Activated B cell treated with CpG ODN at 0.5 μM for 24 hours (primary cell): ENCODE results near the gene CNTFR. TPM values are rescaled to one million over a fixed set of nuclear protein-coding genes. Genes with fewer than 3 reads are reported as not detected.

Experiments
- ATAC-seq: fragments of 200-7000 bp; cut with Tn5 transposase; one replicate; pipeline ENCODE4 v1.10.0; 2021; ENCODE audit warnings: low read depth, mild to moderate bottlenecking, moderate library complexity
- CTCF ChIA-PET: fragments of 350-600 bp; sonication (Branson Sonifier 250); formaldehyde crosslinking; loops from one replicate; lab custom pipeline; 2021; ENCODE audit warnings: antibody characterized with exemption; lab: Charles Lee
- POLR2A ChIA-PET: fragments of 350-600 bp; sonication (Branson Sonifier 250); formaldehyde crosslinking; loops from one replicate; lab custom pipeline; 2021; ENCODE audit warnings: antibody characterized with exemption; lab: Charles Lee
- DNase-seq: peaks from one replicate; pipeline ENCODE4 v3.0.0; 2022
- H3K27ac Mint-ChIP-seq: one replicate; pipeline ENCODE4 v1.8.0; 2020; ENCODE audit warnings: mixed read lengths
- H3K27me3 Mint-ChIP-seq: one replicate; pipeline ENCODE4 v1.8.0; 2021; ENCODE audit warnings: mixed read lengths
- H3K36me3 Mint-ChIP-seq: one replicate; pipeline ENCODE4 v1.8.0; 2021; ENCODE audit warnings: low read depth, mixed read lengths
- H3K4me1 Mint-ChIP-seq: one replicate; pipeline ENCODE4 v1.8.0; 2021; ENCODE audit warnings: mixed read lengths
- H3K4me3 Mint-ChIP-seq: one replicate; pipeline ENCODE4 v1.8.0; 2020; ENCODE audit warnings: mild to moderate bottlenecking, mixed read lengths
- H3K9me3 Mint-ChIP-seq: one replicate; pipeline ENCODE4 v1.8.0; 2020; ENCODE audit warnings: mixed read lengths
- intact Hi-C: fragments of 100-400 bp; cut with micrococcal nuclease; formaldehyde crosslinking; loops from one replicate; pipeline ENCODE4 v1.15.1; 2024
- total RNA-seq: library from RNA; stranded (reverse); gene quantifications from 2 replicates; pipeline ENCODE4 v1.2.3, GENCODE V29; 2022
- TF ChIP-seq, protein P1 (sequence below): fragments of 200-600 bp; IDR thresholded peaks from one replicate; pipeline ENCODE4 v1.8.0; 2022; ENCODE audit warnings: antibody characterized with exemption, mild to moderate bottlenecking

CNTFR gene
- total RNA-seq, 1 donor from 2014 or later: not detected

DNA sequence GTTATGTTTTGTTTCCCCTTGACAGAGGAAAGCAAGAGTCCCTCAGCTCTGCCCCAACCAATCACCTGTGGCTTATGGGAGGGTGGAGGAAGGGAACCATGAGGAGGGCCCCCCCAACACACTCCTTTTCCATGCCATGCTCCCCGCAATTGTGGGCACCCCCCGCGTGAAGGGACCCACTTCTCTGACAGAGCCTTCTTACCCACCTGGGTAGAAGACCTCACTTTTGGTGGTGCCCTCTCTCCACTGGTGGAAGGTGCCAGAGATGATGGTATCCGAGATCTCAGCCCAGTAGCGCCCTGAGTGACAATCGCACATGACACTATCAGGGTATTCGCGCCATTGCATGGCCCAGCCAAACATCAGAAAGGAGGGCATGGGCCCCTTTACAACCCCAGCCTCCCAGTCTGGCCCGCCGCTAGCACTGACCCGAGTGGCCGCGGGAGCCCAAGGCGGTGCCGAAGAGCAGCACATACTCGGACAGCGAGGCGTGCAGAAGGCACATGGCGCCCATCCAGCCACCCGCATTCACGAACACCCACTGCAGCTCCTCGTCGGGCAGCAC lies 47.3 kb upstream of the CNTFR start:
- H3K9me3 Mint-ChIP-seq: no peaks in the 10 kb centered on the region
- ChIA-PET POLR2A (interaction anchor here (0.7 to 5.5 kb wide), 10 partner anchors 8 to 260 kb away, joined by 3 to 44 read pairs (median 6); partner anchors contain the start of genes DCTN3, FAM219A, GALT and MYORG), CTCF (interaction anchor here (1.0 to 5.2 kb wide), 4 partner anchors 10 to 233 kb away, joined by 3 to 62 read pairs (median 14); partner anchors contain the start of genes GALT and RPP25L)
- H3K27me3 Mint-ChIP-seq: no peaks in the 10 kb centered on the region
- peak; percentile 3 for ATAC-seq
- H3K36me3 Mint-ChIP-seq: peaks cover 2% of the 10 kb centered on the region
- peaks cover 29% of the 10 kb centered on the region for H3K4me1 Mint-ChIP-seq
- peak overlapping the region; percentile 87 for H3K4me3 Mint-ChIP-seq
- TF ChIP-seq, protein P1, sequence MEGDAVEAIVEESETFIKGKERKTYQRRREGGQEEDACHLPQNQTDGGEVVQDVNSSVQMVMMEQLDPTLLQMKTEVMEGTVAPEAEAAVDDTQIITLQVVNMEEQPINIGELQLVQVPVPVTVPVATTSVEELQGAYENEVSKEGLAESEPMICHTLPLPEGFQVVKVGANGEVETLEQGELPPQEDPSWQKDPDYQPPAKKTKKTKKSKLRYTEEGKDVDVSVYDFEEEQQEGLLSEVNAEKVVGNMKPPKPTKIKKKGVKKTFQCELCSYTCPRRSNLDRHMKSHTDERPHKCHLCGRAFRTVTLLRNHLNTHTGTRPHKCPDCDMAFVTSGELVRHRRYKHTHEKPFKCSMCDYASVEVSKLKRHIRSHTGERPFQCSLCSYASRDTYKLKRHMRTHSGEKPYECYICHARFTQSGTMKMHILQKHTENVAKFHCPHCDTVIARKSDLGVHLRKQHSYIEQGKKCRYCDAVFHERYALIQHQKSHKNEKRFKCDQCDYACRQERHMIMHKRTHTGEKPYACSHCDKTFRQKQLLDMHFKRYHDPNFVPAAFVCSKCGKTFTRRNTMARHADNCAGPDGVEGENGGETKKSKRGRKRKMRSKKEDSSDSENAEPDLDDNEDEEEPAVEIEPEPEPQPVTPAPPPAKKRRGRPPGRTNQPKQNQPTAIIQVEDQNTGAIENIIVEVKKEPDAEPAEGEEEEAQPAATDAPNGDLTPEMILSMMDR: no peak
- no peak for DNase-seq
- peak overlapping the region; percentile 47 for H3K27ac Mint-ChIP-seq
- intact Hi-C loops: loop anchor here (1.0 to 10.0 kb wide), 5 partner anchors 9 to 348 kb away; partner anchors contain the start of genes DNAJB5, GALT, KIF24 and NUDT2

DNA sequence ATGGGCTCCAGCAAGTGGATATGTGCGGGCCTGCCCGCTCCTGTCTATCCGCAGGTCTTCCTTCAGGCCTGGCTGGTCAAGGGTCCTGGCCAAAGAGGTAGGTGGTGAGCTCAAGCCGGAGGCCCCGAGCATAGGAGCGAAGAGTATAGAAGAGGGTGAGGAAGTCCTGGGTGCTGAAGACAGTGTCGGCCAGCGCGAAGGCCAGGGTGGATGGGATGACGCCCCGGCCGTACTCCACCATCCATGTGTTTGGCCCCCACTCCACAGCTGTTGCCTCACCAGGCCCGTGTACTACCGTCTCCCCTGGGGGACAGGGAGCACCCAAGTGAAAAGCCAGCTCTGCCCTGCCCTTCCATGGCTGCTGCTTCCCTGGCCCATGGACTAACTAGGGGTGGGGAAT lies 46.0 kb upstream of the CNTFR start:
- Mint-ChIP-seq H3K36me3 (peaks cover 2% of the 10 kb centered on the region), H3K27me3 (peaks cover 3% of the 10 kb centered on the region), H3K4me3 (peak overlapping the region; percentile 48), H3K27ac (no peak overlapping the region), H3K4me1 (peaks cover 29% of the 10 kb centered on the region), H3K9me3 (no peaks in the 10 kb centered on the region)
- TF ChIP-seq, protein P1: no peak
- CTCF ChIA-PET: interaction anchor here (1.2 to 5.2 kb wide), 6 partner anchors 7 to 32 kb away, joined by 3 to 62 read pairs (median 16); partner anchors contain the start of genes DCTN3, GALT and RPP25L
- POLR2A ChIA-PET: interaction anchor here (0.6 to 5.5 kb wide), 3 partner anchors 15 to 253 kb away, joined by 4 to 44 read pairs (median 5); partner anchors contain the start of genes DCTN3 and RPP25L
- ATAC-seq (no peak), DNase-seq (no peak)
- intact Hi-C loops: loop anchor here (2.0 to 10.0 kb wide), 3 partner anchors 67 to 349 kb away; partner anchors contain the start of genes DNAJB5, KIF24 and NUDT2

DNA sequence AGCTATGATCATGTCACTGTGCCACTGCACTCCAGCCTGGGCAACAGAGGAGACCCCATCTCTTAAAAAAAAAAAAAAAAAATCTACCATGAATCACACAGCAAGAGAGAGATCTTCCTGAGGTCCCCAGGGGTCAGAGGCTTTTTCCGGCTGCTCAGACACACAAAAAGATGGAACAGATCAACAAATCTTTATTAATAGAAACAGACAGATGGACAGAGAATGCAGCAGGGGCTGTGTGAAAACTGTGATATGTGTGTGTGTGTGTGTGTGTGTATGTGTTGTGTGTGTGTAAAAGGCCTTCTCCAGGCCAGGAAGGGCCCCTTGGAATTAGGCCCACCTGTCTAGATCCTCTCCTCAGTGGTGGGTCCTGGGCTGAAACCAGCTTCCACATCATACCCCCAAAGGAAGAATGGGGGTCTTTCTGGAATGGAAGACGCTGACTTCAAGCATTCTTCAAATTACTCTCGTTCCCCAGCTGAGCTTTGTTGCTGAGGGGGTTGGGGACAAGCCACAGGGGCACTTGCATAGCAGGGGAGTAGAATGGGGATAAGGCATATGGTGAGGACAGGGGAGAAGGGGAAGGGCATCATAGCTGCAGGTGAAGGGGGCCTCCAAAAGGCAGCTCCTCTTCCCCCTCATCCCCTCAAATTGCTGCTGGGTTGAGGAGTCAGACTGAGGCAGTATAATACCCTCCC lies 45.2 kb upstream of the CNTFR start:
- Mint-ChIP-seq H3K27ac (no peak overlapping the region), H3K27me3 (peaks cover 11% of the 10 kb centered on the region), H3K4me3 (no peak overlapping the region), H3K4me1 (peaks cover 32% of the 10 kb centered on the region), H3K36me3 (peaks cover 2% of the 10 kb centered on the region), H3K9me3 (no peaks in the 10 kb centered on the region)
- ChIA-PET CTCF (interaction anchor here (1.0 to 5.2 kb wide), 16 partner anchors 8 to 256 kb away, joined by 3 to 62 read pairs (median 10); partner anchors contain the start of genes DCTN3, DNAI1, FAM219A and GALT), POLR2A (interaction anchor here (1.1 to 5.5 kb wide), 4 partner anchors 12 to 22 kb away, joined by 4 to 44 read pairs (median 6); partner anchors contain the start of genes DCTN3, GALT and RPP25L)
- ATAC-seq: no peak
- no peak for DNase-seq
- TF ChIP-seq, protein P1: no peak
- intact Hi-C loops: loop anchor here (1.0 to 10.0 kb wide), 9 partner anchors 14 to 350 kb away; partner anchors contain the start of genes DCTN3, DNAJB5, KIF24 and NUDT2

DNA sequence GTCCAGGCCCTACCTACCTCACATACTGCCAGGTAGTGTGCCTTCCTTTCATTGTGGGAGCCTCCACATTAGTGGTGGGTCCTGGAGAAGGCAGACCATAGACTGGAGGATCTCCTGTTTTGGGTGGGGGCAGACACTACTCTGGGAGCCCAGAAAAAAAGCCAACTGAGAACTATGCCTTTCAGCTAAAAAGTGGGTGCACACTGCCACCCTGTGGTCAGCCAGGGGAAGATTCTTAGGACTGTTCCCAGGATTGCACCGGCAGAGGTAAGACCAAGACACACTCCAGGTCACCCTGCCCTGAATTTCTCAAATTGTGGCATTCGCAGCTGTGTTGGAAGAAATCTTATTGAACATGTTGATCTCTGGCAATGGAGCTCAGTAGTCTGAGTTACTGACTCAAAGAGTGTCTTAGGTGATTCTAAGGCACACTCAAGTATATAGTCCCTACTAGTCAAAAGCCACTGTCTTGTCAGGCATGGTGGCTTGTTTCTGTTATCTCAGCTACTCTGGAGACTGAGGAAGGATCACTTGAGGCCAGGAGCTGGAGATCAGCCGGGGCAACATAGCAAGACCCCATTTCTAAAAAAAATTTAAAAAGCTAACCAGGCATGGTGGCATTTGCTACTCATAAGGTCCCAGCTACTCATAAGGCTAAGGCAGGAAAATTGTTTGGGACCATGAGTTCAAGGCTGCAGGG lies 44.5 kb upstream of the CNTFR start:
- no peak overlapping the region for H3K27ac Mint-ChIP-seq
- TF ChIP-seq, protein P1: no peak
- ChIA-PET CTCF (interaction anchor here (0.6 to 5.2 kb wide), 17 partner anchors 9 to 301 kb away, joined by 3 to 62 read pairs (median 9); partner anchors contain the start of genes DCTN3, DNAI1, FAM219A and GALT), POLR2A (interaction anchor here (0.6 to 5.5 kb wide), 6 partner anchors 9 to 1556 kb away, joined by 3 to 44 read pairs (median 5); partner anchors contain the start of genes CLTA, DCTN3, GALT and RPP25L)
- peak; percentile 63 for DNase-seq
- intact Hi-C loops: loop anchor here (1.0 to 10.0 kb wide), 8 partner anchors 14 to 351 kb away; partner anchors contain the start of genes DCTN3, DNAJB5 and RPP25L
- H3K9me3 Mint-ChIP-seq: no peaks in the 10 kb centered on the region
- peaks cover 2% of the 10 kb centered on the region for H3K36me3 Mint-ChIP-seq
- ATAC-seq: peak; percentile 20
- peaks cover 18% of the 10 kb centered on the region for H3K27me3 Mint-ChIP-seq
- H3K4me3 Mint-ChIP-seq: no peak overlapping the region
- H3K4me1 Mint-ChIP-seq: peaks cover 39% of the 10 kb centered on the region
